Neural cell (in vitro differentiated cells): ENCODE data around the gene APBA2.

Source experiments
- CTCF ChIP-seq: fragments of 450-650 bp; IDR thresholded peaks from 2 replicates; pipeline ENCODE4 v1.5.1; 2014; ENCODE audit warnings: antibody characterized with exemption, mild to moderate bottlenecking, moderate library complexity; ENCODE audit not compliant: poor library complexity, severe bottlenecking
- EP300 ChIP-seq: fragments of 450-650 bp; conservative IDR thresholded peaks from 2 replicates; pipeline ENCODE4 v1.6.1; 2014; ENCODE audit warnings: antibody characterized with exemption, mild to moderate bottlenecking, moderate library complexity; ENCODE audit not compliant: poor library complexity, severe bottlenecking
- EZH2 ChIP-seq: fragments of 200-600, 300-800 bp; shearing (Covaris generic), sonication (generic); IDR thresholded peaks from 2 replicates; pipeline ENCODE4 v1.6.1; 2014; ENCODE audit warnings: antibody characterized with exemption, low read length, borderline replicate concordance, mild to moderate bottlenecking; ENCODE audit not compliant: insufficient read depth, poor library complexity, severe bottlenecking
- MXI1 ChIP-seq: fragments of 450-650 bp; conservative IDR thresholded peaks from 2 replicates; pipeline ENCODE4 v1.6.1; 2014; ENCODE audit warnings: antibody characterized with exemption, mild to moderate bottlenecking; ENCODE audit not compliant: poor library complexity, severe bottlenecking
- POLR2AphosphoS5 ChIP-seq: IDR thresholded peaks from 2 replicates; pipeline ENCODE4 v1.6.1; 2012
- TF ChIP-seq, protein P1 (sequence below): IDR thresholded peaks from 2 replicates; pipeline ENCODE4 v1.6.1; 2012; ENCODE audit warnings: borderline replicate concordance

- TF ChIP-seq CTCF (no peak), EP300 (no peak), EZH2 (no peak), MXI1 (no peak), POLR2AphosphoS5 (no peak)
- TF ChIP-seq, protein P1, sequence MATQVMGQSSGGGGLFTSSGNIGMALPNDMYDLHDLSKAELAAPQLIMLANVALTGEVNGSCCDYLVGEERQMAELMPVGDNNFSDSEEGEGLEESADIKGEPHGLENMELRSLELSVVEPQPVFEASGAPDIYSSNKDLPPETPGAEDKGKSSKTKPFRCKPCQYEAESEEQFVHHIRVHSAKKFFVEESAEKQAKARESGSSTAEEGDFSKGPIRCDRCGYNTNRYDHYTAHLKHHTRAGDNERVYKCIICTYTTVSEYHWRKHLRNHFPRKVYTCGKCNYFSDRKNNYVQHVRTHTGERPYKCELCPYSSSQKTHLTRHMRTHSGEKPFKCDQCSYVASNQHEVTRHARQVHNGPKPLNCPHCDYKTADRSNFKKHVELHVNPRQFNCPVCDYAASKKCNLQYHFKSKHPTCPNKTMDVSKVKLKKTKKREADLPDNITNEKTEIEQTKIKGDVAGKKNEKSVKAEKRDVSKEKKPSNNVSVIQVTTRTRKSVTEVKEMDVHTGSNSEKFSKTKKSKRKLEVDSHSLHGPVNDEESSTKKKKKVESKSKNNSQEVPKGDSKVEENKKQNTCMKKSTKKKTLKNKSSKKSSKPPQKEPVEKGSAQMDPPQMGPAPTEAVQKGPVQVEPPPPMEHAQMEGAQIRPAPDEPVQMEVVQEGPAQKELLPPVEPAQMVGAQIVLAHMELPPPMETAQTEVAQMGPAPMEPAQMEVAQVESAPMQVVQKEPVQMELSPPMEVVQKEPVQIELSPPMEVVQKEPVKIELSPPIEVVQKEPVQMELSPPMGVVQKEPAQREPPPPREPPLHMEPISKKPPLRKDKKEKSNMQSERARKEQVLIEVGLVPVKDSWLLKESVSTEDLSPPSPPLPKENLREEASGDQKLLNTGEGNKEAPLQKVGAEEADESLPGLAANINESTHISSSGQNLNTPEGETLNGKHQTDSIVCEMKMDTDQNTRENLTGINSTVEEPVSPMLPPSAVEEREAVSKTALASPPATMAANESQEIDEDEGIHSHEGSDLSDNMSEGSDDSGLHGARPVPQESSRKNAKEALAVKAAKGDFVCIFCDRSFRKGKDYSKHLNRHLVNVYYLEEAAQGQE: no peak
Measured at GRCh38 chr15:29142129-29142747, 256.5 kb downstream of the APBA2 start.
